Epidermal melanocyte (primary cell): ENCODE data around the gene VTI1A.
"Not testable (repeated sequence)": the region's sequence is repeated elsewhere in the genome, so short reads cannot be mapped to it uniquely, and the experiment has no call there.

Source experiments
- DNase-seq: peaks from one replicate; pipeline ENCODE4 v3.0.0; 2011; ENCODE audit warnings: low spot score; ENCODE audit not compliant: insufficient read length

The VTI1A gene

GRCh38 chr10:112851588-112852211 is 404.7 kb downstream of the VTI1A start:
- DNase-seq, result no peak

GRCh38 chr10:112852306-112852705 is 405.3 kb downstream of the VTI1A start:
- DNase-seq, result no peak

GRCh38 chr10:112855134-112855533 is 408.1 kb downstream of the VTI1A start:
- DNase-seq, result no peak

GRCh38 chr10:112857493-112857892 is 410.5 kb downstream of the VTI1A start:
- no peak for DNase-seq

- DNase-seq, result no peak
These were observed 412.1 kb downstream of the VTI1A start for GRCh38 chr10:112858986-112859651.

- no peak for DNase-seq
These were observed 412.8 kb downstream of the VTI1A start for GRCh38 chr10:112859793-112860192.

GRCh38 chr10:112863461-112863860 is 416.4 kb downstream of the VTI1A start:
- DNase-seq, result not testable (repeated sequence)
